GM12878 (cell line): ENCODE measurements around the gene KATNIP. TPM values are rescaled to one million over a fixed set of nuclear protein-coding genes. Genes with fewer than 3 reads are reported as not detected.

Source experiments
- ATAC-seq: fragments of 200-7000 bp; cut with Tn5 transposase; 3 replicates; pipeline ENCODE4 v1.9.1; 2020; ENCODE audit warnings: mild to moderate bottlenecking, moderate library complexity
- BruUV-seq: library from RNA; stranded (reverse); fragments of 400-500 nt; replicated peaks from 2 replicates; lab custom pipeline; 2021; lab: Mats Ljungman, UMichigan
- CTCF ChIA-PET: fragments of 300-600 bp; sonication (Branson Sonifier 250); formaldehyde crosslinking; extraction: SDS; loops from one replicate; lab custom pipeline; 2021; ENCODE audit warnings: inconsistent platforms; lab: Yijun Ruan, JAX
- POLR2A ChIA-PET: fragments of 350-600 bp; formaldehyde crosslinking; extraction: SDS; loops from one replicate; lab custom pipeline; 2021; ENCODE audit warnings: inconsistent platforms; lab: Charles Lee
- RAD21 ChIA-PET: fragments of 300-600 bp; sonication (Branson Sonifier 250); formaldehyde crosslinking; loops from one replicate; lab custom pipeline; 2023; ENCODE audit warnings: antibody characterized with exemption; ENCODE audit not compliant: unreplicated experiment; lab: Charles Lee
- SMC1A ChIA-PET: fragments of 300-600 bp; sonication (Branson Sonifier 250); formaldehyde crosslinking; loops from one replicate; lab custom pipeline; 2023; ENCODE audit not compliant: unreplicated experiment, uncharacterized antibody; lab: Charles Lee
- DNase-seq: peaks from one replicate; pipeline ENCODE4 v3.0.0-alpha.2; 2011; ENCODE audit warnings: low read depth, low spot score
- FAIRE-seq: peaks from 3 replicates; lab custom pipeline; 2011; peaks lifted over from hg19 to GRCh38; lab: Jason Lieb, UNC
- H2AFZ ChIP-seq: 2 replicates; pipeline ENCODE4 v1.6.0; 2011; ENCODE audit warnings: low read depth, low read length, control low read depth; ENCODE audit not compliant: control insufficient read depth
- H3K27ac ChIP-seq: 2 replicates; pipeline ENCODE4 v1.5.1; 2011; ENCODE audit warnings: control low read depth; ENCODE audit not compliant: control insufficient read depth, insufficient read depth
- H3K27me3 ChIP-seq, 2 experiments: replicated peaks in 1 of 2; 2 replicates each; pipeline versions ENCODE4 v1.6.0 to v1.6.1; 2011; ENCODE audit warnings: low read length in 1 of 2; ENCODE audit not compliant: control insufficient read depth in 2 of 2, insufficient read depth in 2 of 2
- H3K36me3 ChIP-seq, 2 experiments: 2 replicates each; pipeline ENCODE4 v1.5.1; 2011; ENCODE audit warnings: low read length in 1 of 2; ENCODE audit not compliant: control insufficient read depth in 2 of 2, insufficient read depth in 2 of 2
- H3K4me1 ChIP-seq: 2 replicates; pipeline ENCODE4 v1.6.1; 2011; ENCODE audit warnings: mild to moderate bottlenecking, low read length, moderate library complexity, mixed read lengths; ENCODE audit not compliant: control insufficient read depth, insufficient read depth
- H3K4me2 ChIP-seq: 2 replicates; pipeline ENCODE4 v1.6.0; 2011; ENCODE audit warnings: control low read depth; ENCODE audit not compliant: control insufficient read depth, insufficient read depth
- H3K4me3 ChIP-seq: fragments of 200-600 bp; sonication (generic); 2 replicates; pipeline ENCODE4 v1.5.1; 2016
- H3K79me2 ChIP-seq: 2 replicates; pipeline ENCODE4 v1.6.0; 2011; ENCODE audit warnings: low read length; ENCODE audit not compliant: control insufficient read depth, insufficient read depth
- H3K9ac ChIP-seq: 2 replicates; pipeline ENCODE4 v1.8.0; 2011; ENCODE audit warnings: low read length, control low read depth, mixed read lengths; ENCODE audit not compliant: control insufficient read depth, insufficient read depth
- H3K9me3 ChIP-seq: replicated peaks from 3 replicates; pipeline ENCODE4 v1.5.1; 2011; ENCODE audit warnings: mild to moderate bottlenecking, low read length; ENCODE audit not compliant: control insufficient read depth, insufficient read depth
- H4K20me1 ChIP-seq: 2 replicates; pipeline ENCODE4 v1.6.0; 2011; ENCODE audit not compliant: control insufficient read depth, insufficient read depth
- CBX5 ChIP-seq: sonication (generic); IDR thresholded peaks from 2 replicates; pipeline ENCODE4 v1.6.1; 2016; ENCODE audit warnings: low read depth, moderate library complexity, mild to moderate bottlenecking, inconsistent platforms
- ESRRA ChIP-seq: IDR thresholded peaks from 2 replicates; pipeline ENCODE4 v1.6.1; 2012; ENCODE audit warnings: mild to moderate bottlenecking, low read length, improper control_type of control experiment
- MTA2 ChIP-seq: fragments of 450-650 bp; IDR thresholded peaks from 2 replicates; pipeline ENCODE4 v1.6.1; 2016; ENCODE audit warnings: low read depth, mild to moderate bottlenecking, moderate library complexity
- NRF1 ChIP-seq: conservative IDR thresholded peaks from 2 replicates; pipeline ENCODE4 v1.6.1; 2011; ENCODE audit warnings: mild to moderate bottlenecking, low read depth, low read length, improper control_type of control experiment
- SPI1 ChIP-seq: IDR thresholded peaks from 2 replicates; pipeline ENCODE4 v1.6.1; 2011; ENCODE audit warnings: low read depth, mild to moderate bottlenecking, low read length, moderate library complexity, borderline replicate concordance; ENCODE audit not compliant: insufficient read depth
- STAT1 ChIP-seq: fragments of 450-650 bp; conservative IDR thresholded peaks from 2 replicates; pipeline ENCODE4 v1.6.1; 2014; ENCODE audit warnings: antibody characterized with exemption, mild to moderate bottlenecking
- WGBS: methylation state at CpG from one replicate; pipeline ENCODE4 v1.1.6; 2016; ENCODE audit warnings: low lambda C conversion rate; ENCODE audit not compliant: insufficient replicate concordance, insufficient coverage; ENCODE audit errors: missing lambda C conversion rate; 5-methylcytosine and 5-hydroxymethylcytosine counted together
- in situ Hi-C: fragments of 300-500 bp; cut with MboI; formaldehyde crosslinking; loops from 9 replicates; pipeline ENCODE4 v1.14.3; 2018; ENCODE audit warnings: mixed read lengths
- intact Hi-C: fragments of 100-400 bp; cut with micrococcal nuclease; formaldehyde crosslinking; loops from one replicate; pipeline ENCODE4 v1.14.2; 2022; ENCODE audit not compliant: unreplicated experiment
- polyA plus RNA-seq, 11 experiments: library from polyadenylated mRNA; depleted of rRNA in 4 of 11; unstranded in 6 of 11; stranded (reverse) in 5 of 11; fragments of >200 nt; fragmentation: Nextera tagmentation in 4 of 11; fragmentation: Illumina TruSeq in 1 of 11; extraction: Ambion mirVana in 4 of 11; extraction: Trizol in 1 of 11; gene quantifications; 1 replicate in 1 of 11; 2 replicates in 10 of 11; pipeline versions ENCODE4 v1.2.1 to v1.2.3, GENCODE V29; 2011 to 2016; ENCODE audit warnings: inconsistent platforms in 2 of 11, missing spikeins in 2 of 11, low read depth in 1 of 11
- total RNA-seq, 4 experiments: library from RNA; depleted of rRNA in 3 of 4; stranded (reverse); fragments of >200 nt in 3 of 4; fragmentation: Illumina TruSeq in 1 of 4; extraction: Trizol in 1 of 4; gene quantifications; 2 replicates each; pipeline versions ENCODE4 v1.2.1 to v1.2.3, GENCODE V29; 2013 to 2021

Gene KATNIP
- total and polyA plus RNA-seq, 10 of the 15 experiments (the other 5 are each of a cell fraction or from before 2014, with no cell fraction given): 1.6 to 13.8 (median 9.1) TPM

DNA sequence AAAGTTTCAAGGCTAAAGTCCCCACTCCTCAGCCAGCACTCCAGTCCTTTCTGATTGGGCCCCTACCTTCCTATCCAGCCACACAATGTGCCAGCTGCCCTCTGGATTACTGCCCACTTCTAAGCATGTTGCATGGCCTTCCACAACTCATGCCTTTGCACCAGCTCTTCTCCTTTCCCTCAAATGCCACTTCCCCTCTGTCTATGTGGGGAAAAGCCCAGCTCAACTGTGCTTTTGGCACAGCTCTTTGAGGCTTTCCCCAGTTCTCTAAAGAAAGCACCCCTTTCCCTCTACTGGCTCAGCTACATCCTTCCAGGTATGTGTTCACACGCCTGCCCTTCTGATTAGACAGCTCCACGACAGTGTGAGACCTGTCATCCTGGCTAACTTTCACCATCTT is 18.8 kb upstream of the KATNIP start:
- no peak overlapping the region for H3K4me3 ChIP-seq
- no peaks in the 10 kb centered on the region for H3K9me3 ChIP-seq
- no peaks in the 10 kb centered on the region for H3K27me3 ChIP-seq
- no peak overlapping the region for H3K9ac ChIP-seq
- no peak for DNase-seq
- no peak overlapping the region for H3K27ac ChIP-seq
- TF ChIP-seq CBX5: no peak
- no peak for TF ChIP-seq MTA2
- TF ChIP-seq SPI1: peak; percentile 27; the same call in 1 of the 2 replicates
- no peak for TF ChIP-seq NRF1
- no peak for TF ChIP-seq ESRRA
- TF ChIP-seq STAT1: no peak
- intact Hi-C loops: no loop called here
- H3K79me2 ChIP-seq: no peaks in the 10 kb centered on the region
- H3K4me1 ChIP-seq: no peaks in the 10 kb centered on the region
- ChIA-PET CTCF (no interaction called here), POLR2A (no interaction called here), SMC1A (no interaction called here), RAD21 (no interaction called here)
- H2AFZ ChIP-seq: no peak overlapping the region
- no peak overlapping the region for H3K4me2 ChIP-seq
- WGBS: 70% methylated on average over 2 of the region's 2 CpGs
- no peak for ATAC-seq
- H3K36me3 ChIP-seq: peaks cover 13 to 20% of the 10 kb centered on the region in 2 experiments; a peak in 3 of 4 replicates
- H4K20me1 ChIP-seq: no peaks in the 10 kb centered on the region
- in situ Hi-C loops: no loop called here
- BruUV-seq: no TSS peak
- no peak for FAIRE-seq
